ENCODE results near the gene TPGS2. TPM values are rescaled to one million over a fixed set of nuclear protein-coding genes. Genes with fewer than 3 reads are reported as not detected.
"Not testable (repeated sequence)": the region's sequence is repeated elsewhere in the genome, so short reads cannot be mapped to it uniquely, and the experiment has no call there.

Gene TPGS2
- 28.2 TPM for total RNA-seq

GRCh38 chr18:36828630-36829361 is at the start of gene TPGS2, which contains the start of gene KIAA1328:
Gene TPGS2 (minus strand): TSS chr18:36829002. CDS start chr18:36828767, 235 bp downstream.
Gene KIAA1328 (plus strand): TSS chr18:36829127. CDS start chr18:36829139, 12 bp downstream.
- Histone ChIP-seq H3K36me3 (ENCODE audit: control insufficient read depth in 3 of 3, insufficient read depth in 3 of 3, low read length in 3 of 3) (no peaks in the 10 kb centered on the region), H3K4me1 (ENCODE audit: control insufficient read depth in 3 of 3, insufficient read depth in 3 of 3, low read length in 3 of 3) (peaks cover 9 to 20% (median 15%) of the 10 kb centered on the region in 3 donors), H3K9ac (ENCODE audit: low read depth in 1 of 3, low read length in 3 of 3) (peak within 1 kb of the TSS; percentile 90 to 91 (median 90)), H3K4me3 (ENCODE audit: low read length in 3 of 3) (peak within 1 kb of the TSS; percentile 94 to 100 (median 98)), H3K27me3 (ENCODE audit: control insufficient read depth in 3 of 3, insufficient read depth in 3 of 3, low read length in 3 of 3) (no peaks in the 10 kb centered on the region), H3K27ac (ENCODE audit: low read depth, low read length) (peak within 1 kb of the TSS; percentile 84), H3K9me3 (ENCODE audit: control insufficient read depth in 3 of 3, low read length in 3 of 3) (no peaks in the 10 kb centered on the region)

- H3K4me1 ChIP-seq (ENCODE audit: control insufficient read depth in 3 of 3, insufficient read depth in 3 of 3, low read length in 3 of 3); H3K36me3 ChIP-seq (ENCODE audit: control insufficient read depth in 3 of 3, insufficient read depth in 3 of 3, low read length in 3 of 3); H3K9ac ChIP-seq (ENCODE audit: low read depth in 1 of 3, low read length in 3 of 3); H3K27ac ChIP-seq (ENCODE audit: low read depth, low read length); H3K9me3 ChIP-seq (ENCODE audit: control insufficient read depth in 3 of 3, low read length in 3 of 3); H3K4me3 ChIP-seq (ENCODE audit: low read length in 3 of 3); H3K27me3 ChIP-seq (ENCODE audit: control insufficient read depth in 3 of 3, insufficient read depth in 3 of 3, low read length in 3 of 3): not testable (repeated sequence)
These were observed 45.0 kb upstream of the TPGS2 start for GRCh38 chr18:36873826-36874225.

GRCh38 chr18:36872329-36872728 is 43.5 kb upstream of the TPGS2 start:
- Histone ChIP-seq H3K9ac (ENCODE audit: low read depth in 1 of 3, low read length in 3 of 3) (no peak overlapping the region), H3K4me3 (ENCODE audit: low read length in 3 of 3) (no peak overlapping the region), H3K9me3 (ENCODE audit: control insufficient read depth in 3 of 3, low read length in 3 of 3) (no peaks in the 10 kb centered on the region), H3K4me1 (ENCODE audit: control insufficient read depth in 3 of 3, insufficient read depth in 3 of 3, low read length in 3 of 3) (no peaks in the 10 kb centered on the region), H3K27ac (ENCODE audit: low read depth, low read length) (no peak overlapping the region), H3K36me3 (ENCODE audit: control insufficient read depth in 3 of 3, insufficient read depth in 3 of 3, low read length in 3 of 3) (peaks cover 0 to 3% (median 0%) of the 10 kb centered on the region in 3 donors), H3K27me3 (ENCODE audit: control insufficient read depth in 3 of 3, insufficient read depth in 3 of 3, low read length in 3 of 3) (no peaks in the 10 kb centered on the region)

- Histone ChIP-seq H3K4me3 (ENCODE audit: low read length in 3 of 3) (no peak overlapping the region), H3K4me1 (ENCODE audit: control insufficient read depth in 3 of 3, insufficient read depth in 3 of 3, low read length in 3 of 3) (no peaks in the 10 kb centered on the region), H3K9me3 (ENCODE audit: control insufficient read depth in 3 of 3, low read length in 3 of 3) (no peaks in the 10 kb centered on the region), H3K36me3 (ENCODE audit: control insufficient read depth in 3 of 3, insufficient read depth in 3 of 3, low read length in 3 of 3) (peaks cover 0 to 3% (median 0%) of the 10 kb centered on the region in 3 donors), H3K27me3 (ENCODE audit: control insufficient read depth in 3 of 3, insufficient read depth in 3 of 3, low read length in 3 of 3) (no peaks in the 10 kb centered on the region), H3K9ac (ENCODE audit: low read depth in 1 of 3, low read length in 3 of 3) (no peak overlapping the region), H3K27ac (ENCODE audit: low read depth, low read length) (no peak overlapping the region)
These were observed 43.0 kb upstream of the TPGS2 start for GRCh38 chr18:36871801-36872200.

- no peaks in the 10 kb centered on the region for H3K27me3 ChIP-seq (ENCODE audit: control insufficient read depth in 3 of 3, insufficient read depth in 3 of 3, low read length in 3 of 3)
- no peak overlapping the region for H3K4me3 ChIP-seq (ENCODE audit: low read length in 3 of 3)
- H3K27ac ChIP-seq (ENCODE audit: low read depth, low read length) = no peak overlapping the region
- H3K9ac ChIP-seq (ENCODE audit: low read depth in 1 of 3, low read length in 3 of 3) = no peak overlapping the region
- H3K36me3 ChIP-seq (ENCODE audit: control insufficient read depth in 3 of 3, insufficient read depth in 3 of 3, low read length in 3 of 3) = peaks cover 0 to 3% (median 0%) of the 10 kb centered on the region in 3 donors
- no peaks in the 10 kb centered on the region for H3K9me3 ChIP-seq (ENCODE audit: control insufficient read depth in 3 of 3, low read length in 3 of 3)
- no peaks in the 10 kb centered on the region for H3K4me1 ChIP-seq (ENCODE audit: control insufficient read depth in 3 of 3, insufficient read depth in 3 of 3, low read length in 3 of 3)
These were observed 38.3 kb upstream of the TPGS2 start for GRCh38 chr18:36867056-36867455.

GRCh38 chr18:36862182-36862581 is 33.4 kb upstream of the TPGS2 start:
- Histone ChIP-seq H3K9me3 (ENCODE audit: control insufficient read depth in 3 of 3, low read length in 3 of 3) (no peaks in the 10 kb centered on the region), H3K27ac (ENCODE audit: low read depth, low read length) (no peak overlapping the region), H3K4me3 (ENCODE audit: low read length in 3 of 3) (no peak overlapping the region), H3K4me1 (ENCODE audit: control insufficient read depth in 3 of 3, insufficient read depth in 3 of 3, low read length in 3 of 3) (no peaks in the 10 kb centered on the region), H3K27me3 (ENCODE audit: control insufficient read depth in 3 of 3, insufficient read depth in 3 of 3, low read length in 3 of 3) (no peaks in the 10 kb centered on the region), H3K36me3 (ENCODE audit: control insufficient read depth in 3 of 3, insufficient read depth in 3 of 3, low read length in 3 of 3) (peaks cover 0 to 3% (median 0%) of the 10 kb centered on the region in 3 donors), H3K9ac (ENCODE audit: low read depth in 1 of 3, low read length in 3 of 3) (no peak overlapping the region)

- H3K36me3 ChIP-seq (ENCODE audit: control insufficient read depth in 3 of 3, insufficient read depth in 3 of 3, low read length in 3 of 3) = peaks cover 0 to 3% (median 0%) of the 10 kb centered on the region in 3 donors
- no peaks in the 10 kb centered on the region for H3K9me3 ChIP-seq (ENCODE audit: control insufficient read depth in 3 of 3, low read length in 3 of 3)
- no peak overlapping the region for H3K9ac ChIP-seq (ENCODE audit: low read depth in 1 of 3, low read length in 3 of 3)
- H3K27ac ChIP-seq (ENCODE audit: low read depth, low read length) = no peak overlapping the region
- H3K27me3 ChIP-seq (ENCODE audit: control insufficient read depth in 3 of 3, insufficient read depth in 3 of 3, low read length in 3 of 3) = no peaks in the 10 kb centered on the region
- no peak overlapping the region for H3K4me3 ChIP-seq (ENCODE audit: low read length in 3 of 3)
- H3K4me1 ChIP-seq (ENCODE audit: control insufficient read depth in 3 of 3, insufficient read depth in 3 of 3, low read length in 3 of 3) = peaks cover 0 to 4% (median 0%) of the 10 kb centered on the region in 3 donors
These were observed 28.0 kb upstream of the TPGS2 start for GRCh38 chr18:36856815-36857214.

GRCh38 chr18:36851202-36851590 is 22.4 kb upstream of the TPGS2 start:
- H3K9ac ChIP-seq (ENCODE audit: low read depth in 1 of 3, low read length in 3 of 3) = no peak overlapping the region
- H3K4me1 ChIP-seq (ENCODE audit: control insufficient read depth in 3 of 3, insufficient read depth in 3 of 3, low read length in 3 of 3) = no peaks in the 10 kb centered on the region
- no peak overlapping the region for H3K4me3 ChIP-seq (ENCODE audit: low read length in 3 of 3)
- no peak overlapping the region for H3K27ac ChIP-seq (ENCODE audit: low read depth, low read length)
- peaks cover 0 to 3% (median 0%) of the 10 kb centered on the region in 3 donors for H3K36me3 ChIP-seq (ENCODE audit: control insufficient read depth in 3 of 3, insufficient read depth in 3 of 3, low read length in 3 of 3)
- H3K9me3 ChIP-seq (ENCODE audit: control insufficient read depth in 3 of 3, low read length in 3 of 3) = no peaks in the 10 kb centered on the region
- no peaks in the 10 kb centered on the region for H3K27me3 ChIP-seq (ENCODE audit: control insufficient read depth in 3 of 3, insufficient read depth in 3 of 3, low read length in 3 of 3)

GRCh38 chr18:36850527-36851201 is 21.9 kb upstream of the TPGS2 start:
- Histone ChIP-seq H3K9ac (ENCODE audit: low read depth in 1 of 3, low read length in 3 of 3) (no peak overlapping the region), H3K4me1 (ENCODE audit: control insufficient read depth in 3 of 3, insufficient read depth in 3 of 3, low read length in 3 of 3) (no peaks in the 10 kb centered on the region)

More at GRCh38 chr18:36850527-36851201, 21.9 kb upstream of the TPGS2 start:
- Histone ChIP-seq H3K27me3 (ENCODE audit: control insufficient read depth in 3 of 3, insufficient read depth in 3 of 3, low read length in 3 of 3) (no peaks in the 10 kb centered on the region), H3K9me3 (ENCODE audit: control insufficient read depth in 3 of 3, low read length in 3 of 3) (no peaks in the 10 kb centered on the region), H3K4me3 (ENCODE audit: low read length in 3 of 3) (no peak overlapping the region), H3K36me3 (ENCODE audit: control insufficient read depth in 3 of 3, insufficient read depth in 3 of 3, low read length in 3 of 3) (peaks cover 0 to 3% (median 0%) of the 10 kb centered on the region in 3 donors), H3K27ac (ENCODE audit: low read depth, low read length) (no peak overlapping the region)

Data from skeletal muscle tissue (tissue), 4 donors.